ENCODE measurements around the gene OR14A16.

The OR14A16 gene

GRCh38 chr1:247857985-247858619 is 34.2 kb upstream of the OR14A16 start:
- Histone ChIP-seq H3K27me3 (ENCODE audit: insufficient read depth, poor library complexity, severe bottlenecking) (peaks cover 9% of the 10 kb centered on the region), H3K27ac (replicated peaks) (no peak overlapping the region), H3K4me3 (replicated peaks; ENCODE audit: insufficient read depth, low read length) (no peak overlapping the region)
- no peak for TF ChIP-seq POLR2AphosphoS5 (IDR thresholded peaks at IDR 0.05; ENCODE audit: low read depth)
- TF ChIP-seq CTCF (IDR thresholded peaks at IDR 0.05; ENCODE audit: insufficient read depth, low read length): no peak
- TF ChIP-seq REST (IDR thresholded peaks at IDR 0.05; ENCODE audit: insufficient replicate concordance, low read depth): no peak
- no peak for TF ChIP-seq SPI1 (IDR thresholded peaks at IDR 0.05; ENCODE audit: borderline replicate concordance, low read depth)
- TF ChIP-seq GABPA (IDR thresholded peaks at IDR 0.05; ENCODE audit: low read depth): no peak
- DNase-seq (ENCODE audit: low read depth in 1 of 2, low spot score in 1 of 2): no peak

GRCh38 chr1:247857069-247857984 is 33.4 kb upstream of the OR14A16 start, which contains the start of gene TRIM58:
TRIM58 (plus strand) TSS chr1:247857187; CDS start chr1:247857247, 60 bp downstream.
- peak within 1 kb of the TSS; percentile 31 for H3K4me3 ChIP-seq (replicated peaks; ENCODE audit: insufficient read depth, low read length)
- DNase-seq (ENCODE audit: low read depth in 1 of 2, low spot score in 1 of 2): peak in 1 of 2 experiments; percentile 29
- H3K27ac ChIP-seq (replicated peaks): no peak within 1 kb of the TSS
- TF ChIP-seq SPI1 (IDR thresholded peaks at IDR 0.05; ENCODE audit: borderline replicate concordance, low read depth): no peak
- peaks cover 9% of the 10 kb centered on the region for H3K27me3 ChIP-seq (ENCODE audit: insufficient read depth, poor library complexity, severe bottlenecking)

GRCh38 chr1:247855911-247856310 is 32.0 kb upstream of the OR14A16 start:
- DNase-seq (ENCODE audit: low read depth in 1 of 2, low spot score in 1 of 2): no peak
- TF ChIP-seq REST (IDR thresholded peaks at IDR 0.05; ENCODE audit: insufficient replicate concordance, low read depth) (no peak), POLR2AphosphoS5 (IDR thresholded peaks at IDR 0.05; ENCODE audit: low read depth) (no peak), SPI1 (IDR thresholded peaks at IDR 0.05; ENCODE audit: borderline replicate concordance, low read depth) (no peak), GABPA (IDR thresholded peaks at IDR 0.05; ENCODE audit: low read depth) (no peak), CTCF (IDR thresholded peaks at IDR 0.05; ENCODE audit: insufficient read depth, low read length) (no peak)
- H3K4me3 ChIP-seq (replicated peaks; ENCODE audit: insufficient read depth, low read length): no peak overlapping the region
- no peak overlapping the region for H3K27ac ChIP-seq (replicated peaks)
- peaks cover 9% of the 10 kb centered on the region for H3K27me3 ChIP-seq (ENCODE audit: insufficient read depth, poor library complexity, severe bottlenecking)

GRCh38 chr1:247854899-247855545 is 31.1 kb upstream of the OR14A16 start:
- no peak overlapping the region for H3K27ac ChIP-seq (replicated peaks)
- TF ChIP-seq POLR2AphosphoS5 (IDR thresholded peaks at IDR 0.05; ENCODE audit: low read depth): no peak
- TF ChIP-seq GABPA (IDR thresholded peaks at IDR 0.05; ENCODE audit: low read depth): no peak
- no peak for TF ChIP-seq SPI1 (IDR thresholded peaks at IDR 0.05; ENCODE audit: borderline replicate concordance, low read depth)
- TF ChIP-seq REST (IDR thresholded peaks at IDR 0.05; ENCODE audit: insufficient replicate concordance, low read depth): no peak
- TF ChIP-seq CTCF (IDR thresholded peaks at IDR 0.05; ENCODE audit: insufficient read depth, low read length): no peak
- peaks cover 9% of the 10 kb centered on the region for H3K27me3 ChIP-seq (ENCODE audit: insufficient read depth, poor library complexity, severe bottlenecking)
- no peak for DNase-seq (ENCODE audit: low read depth in 1 of 2, low spot score in 1 of 2)
- H3K4me3 ChIP-seq (replicated peaks; ENCODE audit: insufficient read depth, low read length): no peak overlapping the region
